Measurements from ENCODE around the gene HTRA3. TPM values are rescaled to one million over a fixed set of nuclear protein-coding genes. Genes with fewer than 3 reads are reported as not detected.

HTRA3 gene
- total RNA-seq, 2 donors from 2014 or later = 52.6 to 55.5 TPM

DNA sequence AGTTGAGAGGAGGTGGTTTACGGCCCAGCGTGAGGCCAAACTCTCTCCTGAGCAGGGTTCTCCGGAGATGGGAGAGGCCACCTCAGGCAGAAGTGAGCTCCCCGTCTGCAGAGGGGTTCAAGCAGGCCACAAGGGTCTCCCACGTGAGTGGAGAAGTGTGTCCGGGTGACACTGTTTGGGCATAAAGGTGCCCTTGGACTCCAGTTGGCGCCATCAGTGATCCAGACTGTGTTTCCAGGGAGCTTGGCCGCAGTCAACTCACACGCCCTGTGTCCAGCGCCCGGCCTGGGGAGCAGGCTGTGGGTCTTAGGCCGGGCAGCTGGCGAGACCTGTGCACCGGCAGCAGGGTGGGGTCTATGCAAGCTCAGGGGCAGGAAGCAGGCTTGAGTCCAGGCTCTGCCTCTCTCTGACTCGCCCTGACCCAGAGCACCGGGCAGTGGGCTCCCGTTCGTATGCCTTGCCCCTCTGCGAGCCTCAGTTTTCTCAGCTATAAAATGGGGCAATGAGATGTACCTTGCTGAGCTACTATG lies 24.6 kb upstream of the HTRA3 start:
- Histone ChIP-seq H3K9me3 (no peaks in the 10 kb centered on the region), H3K27ac (no peak overlapping the region), H3K27me3 (replicated peaks; ENCODE audit: insufficient read depth) (no peaks in the 10 kb centered on the region), H3K36me3 (no peaks in the 10 kb centered on the region), H3K4me1 (ENCODE audit: control insufficient read depth in 1 of 2, low read depth in 2 of 2) (peaks cover 3 to 11% of the 10 kb centered on the region in 2 donors), H3K4me3 (no peak overlapping the region)
- DNase-seq (ENCODE audit: low spot score) = no peak
- TF ChIP-seq, protein P1, sequence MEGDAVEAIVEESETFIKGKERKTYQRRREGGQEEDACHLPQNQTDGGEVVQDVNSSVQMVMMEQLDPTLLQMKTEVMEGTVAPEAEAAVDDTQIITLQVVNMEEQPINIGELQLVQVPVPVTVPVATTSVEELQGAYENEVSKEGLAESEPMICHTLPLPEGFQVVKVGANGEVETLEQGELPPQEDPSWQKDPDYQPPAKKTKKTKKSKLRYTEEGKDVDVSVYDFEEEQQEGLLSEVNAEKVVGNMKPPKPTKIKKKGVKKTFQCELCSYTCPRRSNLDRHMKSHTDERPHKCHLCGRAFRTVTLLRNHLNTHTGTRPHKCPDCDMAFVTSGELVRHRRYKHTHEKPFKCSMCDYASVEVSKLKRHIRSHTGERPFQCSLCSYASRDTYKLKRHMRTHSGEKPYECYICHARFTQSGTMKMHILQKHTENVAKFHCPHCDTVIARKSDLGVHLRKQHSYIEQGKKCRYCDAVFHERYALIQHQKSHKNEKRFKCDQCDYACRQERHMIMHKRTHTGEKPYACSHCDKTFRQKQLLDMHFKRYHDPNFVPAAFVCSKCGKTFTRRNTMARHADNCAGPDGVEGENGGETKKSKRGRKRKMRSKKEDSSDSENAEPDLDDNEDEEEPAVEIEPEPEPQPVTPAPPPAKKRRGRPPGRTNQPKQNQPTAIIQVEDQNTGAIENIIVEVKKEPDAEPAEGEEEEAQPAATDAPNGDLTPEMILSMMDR (IDR thresholded peaks at IDR 0.05) = no peak
- no peak for ATAC-seq (ENCODE audit: insufficient number of reproducible peaks, low FRiP score, low read depth)

GRCh38 chr4:8245884-8246833 lies 23.4 kb upstream of the HTRA3 start:
- Histone ChIP-seq H3K4me1 (ENCODE audit: control insufficient read depth in 1 of 2, low read depth in 2 of 2) (peaks cover 3 to 11% of the 10 kb centered on the region in 2 donors), H3K36me3 (no peaks in the 10 kb centered on the region), H3K4me3 (no peak overlapping the region), H3K9me3 (no peaks in the 10 kb centered on the region), H3K27me3 (replicated peaks; ENCODE audit: insufficient read depth) (no peaks in the 10 kb centered on the region), H3K27ac (no peak overlapping the region)
- ATAC-seq (ENCODE audit: insufficient number of reproducible peaks, low FRiP score, low read depth) (no peak), DNase-seq (ENCODE audit: low spot score) (no peak)
- TF ChIP-seq, protein P1 (IDR thresholded peaks at IDR 0.05) = no peak

GRCh38 chr4:8247047-8247930 lies 22.3 kb upstream of the HTRA3 start:
- DNase-seq (ENCODE audit: low spot score) (no peak), ATAC-seq (ENCODE audit: insufficient number of reproducible peaks, low FRiP score, low read depth) (no peak)
- Histone ChIP-seq H3K4me3 (no peak overlapping the region), H3K36me3 (no peaks in the 10 kb centered on the region), H3K9me3 (no peaks in the 10 kb centered on the region), H3K27ac (no peak overlapping the region), H3K27me3 (replicated peaks; ENCODE audit: insufficient read depth) (no peaks in the 10 kb centered on the region), H3K4me1 (ENCODE audit: control insufficient read depth in 1 of 2, low read depth in 2 of 2) (peaks cover 3 to 10% of the 10 kb centered on the region in 2 donors)
- TF ChIP-seq, protein P1 (IDR thresholded peaks at IDR 0.05) = no peak

- no peaks in the 10 kb centered on the region for H3K27me3 ChIP-seq (replicated peaks; ENCODE audit: insufficient read depth)
- no peak overlapping the region for H3K4me3 ChIP-seq
- no peaks in the 10 kb centered on the region for H3K36me3 ChIP-seq
- no peak for DNase-seq (ENCODE audit: low spot score)
- no peak for ATAC-seq (ENCODE audit: insufficient number of reproducible peaks, low FRiP score, low read depth)
- TF ChIP-seq, protein P1 (IDR thresholded peaks at IDR 0.05) = no peak
- no peak overlapping the region for H3K27ac ChIP-seq
- peaks cover 0 to 1% of the 10 kb centered on the region in 2 donors for H3K4me1 ChIP-seq (ENCODE audit: control insufficient read depth in 1 of 2, low read depth in 2 of 2)
- H3K9me3 ChIP-seq = no peaks in the 10 kb centered on the region
These were observed 21.5 kb upstream of the HTRA3 start for GRCh38 chr4:8248091-8248490.

DNA sequence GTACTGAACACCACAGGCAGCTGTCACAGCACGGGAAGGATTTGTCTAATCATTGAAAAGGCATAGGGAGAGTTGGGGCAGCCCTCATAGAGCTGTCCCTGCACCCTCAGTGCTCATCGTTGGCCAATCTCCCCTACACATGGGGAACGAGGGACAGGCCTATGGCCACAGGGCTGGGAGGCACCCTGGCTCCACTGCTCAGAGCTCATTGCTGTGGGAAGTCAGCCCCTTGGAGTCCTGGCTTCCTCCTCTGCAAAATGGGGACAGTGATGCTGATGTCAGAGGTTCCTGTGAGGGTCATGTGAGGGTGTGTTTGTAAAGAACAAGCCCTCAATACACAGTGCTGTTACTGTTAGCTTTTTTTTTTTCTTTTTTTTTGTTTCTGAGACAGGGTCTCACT lies 19.3 kb upstream of the HTRA3 start:
- TF ChIP-seq, protein P1 (IDR thresholded peaks at IDR 0.05) = no peak
- H3K4me1 ChIP-seq (ENCODE audit: control insufficient read depth in 1 of 2, low read depth in 2 of 2) = no peaks in the 10 kb centered on the region
- DNase-seq (ENCODE audit: low spot score) (no peak), ATAC-seq (ENCODE audit: insufficient number of reproducible peaks, low FRiP score, low read depth) (no peak)
- no peak overlapping the region for H3K4me3 ChIP-seq
- no peaks in the 10 kb centered on the region for H3K36me3 ChIP-seq
- H3K9me3 ChIP-seq = no peaks in the 10 kb centered on the region
- no peak overlapping the region for H3K27ac ChIP-seq
- H3K27me3 ChIP-seq (replicated peaks; ENCODE audit: insufficient read depth) = no peaks in the 10 kb centered on the region

All from thoracic aorta (tissue), 2 donors.